Body of pancreas (tissue), 4 donors: ENCODE results near the gene AGAP3.

ENCODE experiments used
- POLR2A ChIP-seq, 3 donors: fragments of 450-650 bp; IDR thresholded peaks; one replicate each; pipeline ENCODE4 v1.6.1; 2016; ENCODE audit warnings: antibody characterized with exemption in 3 of 3, mild to moderate bottlenecking in 2 of 3
- TF ChIP-seq, protein P1 (sequence below), 7 experiments: fragments of 450-650 bp in 4 of 7; fragments of 200-600 bp in 3 of 7; sonication (generic) in 3 of 7; IDR thresholded peaks; one replicate each; pipeline ENCODE4 v1.5.1; 2016 to 2019; ENCODE audit warnings: antibody characterized with exemption in 7 of 7

DNA sequence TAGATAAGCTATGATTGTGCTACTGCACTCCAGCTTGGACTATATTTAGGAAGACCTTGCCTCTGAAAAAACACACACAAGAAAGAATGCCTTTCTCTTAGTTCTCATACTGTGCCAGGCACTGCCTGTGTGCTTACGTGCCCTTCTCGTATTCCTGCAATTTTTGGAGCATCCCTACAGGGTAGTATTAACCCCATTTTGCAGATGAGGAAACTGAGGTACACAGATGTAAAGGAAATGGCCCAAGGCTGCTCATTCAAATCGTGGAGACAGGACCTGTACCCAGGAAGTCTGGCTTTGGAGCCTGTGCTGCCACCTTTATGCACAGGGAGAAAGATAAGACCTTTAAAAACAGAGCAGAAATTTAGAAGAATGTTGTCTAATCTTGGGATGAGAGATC is 16.7 kb downstream of the AGAP3 start:
- TF ChIP-seq, protein P1, sequence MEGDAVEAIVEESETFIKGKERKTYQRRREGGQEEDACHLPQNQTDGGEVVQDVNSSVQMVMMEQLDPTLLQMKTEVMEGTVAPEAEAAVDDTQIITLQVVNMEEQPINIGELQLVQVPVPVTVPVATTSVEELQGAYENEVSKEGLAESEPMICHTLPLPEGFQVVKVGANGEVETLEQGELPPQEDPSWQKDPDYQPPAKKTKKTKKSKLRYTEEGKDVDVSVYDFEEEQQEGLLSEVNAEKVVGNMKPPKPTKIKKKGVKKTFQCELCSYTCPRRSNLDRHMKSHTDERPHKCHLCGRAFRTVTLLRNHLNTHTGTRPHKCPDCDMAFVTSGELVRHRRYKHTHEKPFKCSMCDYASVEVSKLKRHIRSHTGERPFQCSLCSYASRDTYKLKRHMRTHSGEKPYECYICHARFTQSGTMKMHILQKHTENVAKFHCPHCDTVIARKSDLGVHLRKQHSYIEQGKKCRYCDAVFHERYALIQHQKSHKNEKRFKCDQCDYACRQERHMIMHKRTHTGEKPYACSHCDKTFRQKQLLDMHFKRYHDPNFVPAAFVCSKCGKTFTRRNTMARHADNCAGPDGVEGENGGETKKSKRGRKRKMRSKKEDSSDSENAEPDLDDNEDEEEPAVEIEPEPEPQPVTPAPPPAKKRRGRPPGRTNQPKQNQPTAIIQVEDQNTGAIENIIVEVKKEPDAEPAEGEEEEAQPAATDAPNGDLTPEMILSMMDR (IDR thresholded peaks at IDR 0.05), result no peak
- no peak for TF ChIP-seq POLR2A (IDR thresholded peaks at IDR 0.05)
